Suprapubic skin (tissue), 4 donors: ENCODE data around the gene MAP2K7. TPM values are rescaled to one million over a fixed set of nuclear protein-coding genes. Genes with fewer than 3 reads are reported as not detected.
"Not testable (repeated sequence)": the region's sequence is repeated elsewhere in the genome, so short reads cannot be mapped to it uniquely, and the experiment has no call there.

ENCODE experiments used
- DNase-seq, 2 donors: peaks; one replicate each; pipeline ENCODE4 v3.0.0-alpha.2; 2019; ENCODE audit warnings: low spot score in 2 of 2
- H3K27ac ChIP-seq: fragments of 200-600 bp; sonication (generic); one replicate; pipeline ENCODE4 v1.5.1; 2019
- H3K27me3 ChIP-seq: fragments of 200-600 bp; sonication (generic); one replicate; pipeline ENCODE4 v1.5.1; 2019
- H3K36me3 ChIP-seq: fragments of 200-600 bp; sonication (generic); one replicate; pipeline ENCODE4 v1.5.1; 2019
- H3K4me1 ChIP-seq: fragments of 200-600 bp; sonication (generic); one replicate; pipeline ENCODE4 v1.5.1; 2019
- H3K4me3 ChIP-seq: fragments of 200-600 bp; sonication (generic); one replicate; pipeline ENCODE4 v1.5.1; 2019; ENCODE audit warnings: mild to moderate bottlenecking
- H3K9me3 ChIP-seq: fragments of 200-600 bp; sonication (generic); one replicate; pipeline ENCODE4 v1.5.1; 2019
- EP300 ChIP-seq: sonication (generic); formaldehyde crosslinking; IDR thresholded peaks from one replicate; pipeline ENCODE4 v1.6.1; 2017; ENCODE audit warnings: antibody characterized with exemption
- POLR2A ChIP-seq, 2 donors: fragments of 450-650 bp; IDR thresholded peaks; one replicate each; pipeline ENCODE4 v1.6.1; 2017; ENCODE audit warnings: antibody characterized with exemption in 2 of 2, mild to moderate bottlenecking in 2 of 2, moderate library complexity in 2 of 2
- POLR2AphosphoS5 ChIP-seq, 3 donors: sonication (generic); formaldehyde crosslinking; IDR thresholded peaks; one replicate each; pipeline ENCODE4 v1.6.1; 2017; ENCODE audit warnings: antibody characterized with exemption in 3 of 3
- WGBS: methylation state at CpG from one replicate; pipeline ENCODE4 v1.1.5; 2018; 5-methylcytosine and 5-hydroxymethylcytosine counted together
- total RNA-seq, 4 donors: library from RNA; depleted of rRNA; stranded (reverse); fragments of >200 nt; gene quantifications; one replicate each; pipeline ENCODE4 v1.1.0, GENCODE V29; 2016
- TF ChIP-seq, protein P1 (sequence below), 2 donors: fragments of 200-600 bp in 1 of 2; fragments of 450-650 bp in 1 of 2; sonication (generic) in 1 of 2; IDR thresholded peaks; one replicate each; pipeline ENCODE4 v1.5.1; 2016 to 2019; ENCODE audit warnings: antibody characterized with exemption in 2 of 2, mild to moderate bottlenecking in 1 of 2, moderate library complexity in 1 of 2

The MAP2K7 gene
- total RNA-seq, 4 donors from 2014 or later: 25.1 to 52.4 (median 29.3) TPM

DNA sequence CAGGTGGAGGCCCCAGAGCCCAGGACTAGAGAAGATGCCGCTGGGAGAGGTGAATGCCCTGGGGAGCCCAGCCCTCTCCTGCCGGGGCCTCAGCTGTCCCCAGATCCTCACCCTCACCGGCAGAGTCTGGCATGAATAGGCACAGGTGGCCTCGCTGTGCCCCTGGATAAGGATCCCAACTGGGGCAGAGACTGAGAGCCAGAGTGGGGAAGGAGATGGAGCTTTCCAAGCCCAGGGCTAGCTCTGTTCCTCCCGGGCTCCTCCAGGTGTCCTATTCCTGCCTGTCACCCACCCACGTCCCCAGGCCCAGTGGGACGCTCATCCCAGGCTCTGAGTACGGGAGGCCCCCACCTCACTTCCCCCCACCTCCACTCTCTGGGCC, 46.0 kb upstream of the MAP2K7 start:
- H3K36me3 ChIP-seq: peaks cover 6% of the 10 kb centered on the region
- 70% methylated on average over 3 of the region's 8 CpGs for WGBS
- no peak for DNase-seq
- TF ChIP-seq EP300: no peak
- TF ChIP-seq POLR2AphosphoS5 (IDR thresholded peaks at IDR 0.05): no peak
- TF ChIP-seq POLR2A (IDR thresholded peaks at IDR 0.05): no peak
- TF ChIP-seq, protein P1, sequence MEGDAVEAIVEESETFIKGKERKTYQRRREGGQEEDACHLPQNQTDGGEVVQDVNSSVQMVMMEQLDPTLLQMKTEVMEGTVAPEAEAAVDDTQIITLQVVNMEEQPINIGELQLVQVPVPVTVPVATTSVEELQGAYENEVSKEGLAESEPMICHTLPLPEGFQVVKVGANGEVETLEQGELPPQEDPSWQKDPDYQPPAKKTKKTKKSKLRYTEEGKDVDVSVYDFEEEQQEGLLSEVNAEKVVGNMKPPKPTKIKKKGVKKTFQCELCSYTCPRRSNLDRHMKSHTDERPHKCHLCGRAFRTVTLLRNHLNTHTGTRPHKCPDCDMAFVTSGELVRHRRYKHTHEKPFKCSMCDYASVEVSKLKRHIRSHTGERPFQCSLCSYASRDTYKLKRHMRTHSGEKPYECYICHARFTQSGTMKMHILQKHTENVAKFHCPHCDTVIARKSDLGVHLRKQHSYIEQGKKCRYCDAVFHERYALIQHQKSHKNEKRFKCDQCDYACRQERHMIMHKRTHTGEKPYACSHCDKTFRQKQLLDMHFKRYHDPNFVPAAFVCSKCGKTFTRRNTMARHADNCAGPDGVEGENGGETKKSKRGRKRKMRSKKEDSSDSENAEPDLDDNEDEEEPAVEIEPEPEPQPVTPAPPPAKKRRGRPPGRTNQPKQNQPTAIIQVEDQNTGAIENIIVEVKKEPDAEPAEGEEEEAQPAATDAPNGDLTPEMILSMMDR (IDR thresholded peaks at IDR 0.05): no peak
- H3K27ac ChIP-seq: no peak overlapping the region
- H3K4me1 ChIP-seq: peaks cover 22% of the 10 kb centered on the region
- no peaks in the 10 kb centered on the region for H3K9me3 ChIP-seq
- no peak overlapping the region for H3K4me3 ChIP-seq
- H3K27me3 ChIP-seq: no peaks in the 10 kb centered on the region

DNA sequence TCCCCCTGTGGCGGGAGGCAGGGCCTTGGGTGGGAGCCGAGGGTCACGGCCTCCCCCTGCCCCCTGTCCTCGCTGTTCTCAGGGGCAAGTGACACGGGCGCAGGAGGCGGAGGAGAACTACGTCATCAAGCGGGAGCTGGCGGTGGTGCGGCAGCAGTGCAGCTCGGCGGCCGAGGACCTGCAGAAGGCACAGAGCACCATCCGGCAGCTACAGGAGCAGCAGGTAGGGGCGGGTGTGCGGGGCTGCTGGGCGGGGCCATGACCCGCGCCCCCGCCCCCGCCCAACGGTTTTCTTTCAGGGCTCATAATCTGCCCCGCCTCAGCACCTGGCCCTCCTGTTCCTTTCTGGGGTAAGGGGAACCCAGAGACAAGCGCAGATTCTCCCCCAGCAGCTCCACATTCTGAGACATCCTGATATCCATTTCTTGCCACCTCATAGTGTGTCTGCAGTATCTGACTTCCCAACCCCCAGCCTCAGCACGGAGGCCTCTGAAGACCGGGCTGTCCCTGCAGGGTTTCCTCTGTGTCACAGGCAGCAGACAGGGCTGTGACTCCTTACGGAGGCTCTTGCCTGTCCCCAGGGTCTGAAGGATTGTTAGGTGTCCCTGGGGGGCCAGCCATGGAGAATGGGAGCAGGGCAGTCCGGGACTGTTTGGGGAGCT, 45.4 kb upstream of the MAP2K7 start:
- no peak for TF ChIP-seq POLR2A (IDR thresholded peaks at IDR 0.05)
- no peak for TF ChIP-seq EP300
- TF ChIP-seq POLR2AphosphoS5 (IDR thresholded peaks at IDR 0.05): no peak
- TF ChIP-seq, protein P1 (IDR thresholded peaks at IDR 0.05): no peak
- Histone ChIP-seq H3K27me3 (no peaks in the 10 kb centered on the region), H3K9me3 (no peaks in the 10 kb centered on the region), H3K27ac (no peak overlapping the region), H3K4me1 (peaks cover 17% of the 10 kb centered on the region), H3K36me3 (peaks cover 6% of the 10 kb centered on the region), H3K4me3 (no peak overlapping the region)
- WGBS: 71% methylated on average over 10 of the region's 29 CpGs
- no peak for DNase-seq

DNA sequence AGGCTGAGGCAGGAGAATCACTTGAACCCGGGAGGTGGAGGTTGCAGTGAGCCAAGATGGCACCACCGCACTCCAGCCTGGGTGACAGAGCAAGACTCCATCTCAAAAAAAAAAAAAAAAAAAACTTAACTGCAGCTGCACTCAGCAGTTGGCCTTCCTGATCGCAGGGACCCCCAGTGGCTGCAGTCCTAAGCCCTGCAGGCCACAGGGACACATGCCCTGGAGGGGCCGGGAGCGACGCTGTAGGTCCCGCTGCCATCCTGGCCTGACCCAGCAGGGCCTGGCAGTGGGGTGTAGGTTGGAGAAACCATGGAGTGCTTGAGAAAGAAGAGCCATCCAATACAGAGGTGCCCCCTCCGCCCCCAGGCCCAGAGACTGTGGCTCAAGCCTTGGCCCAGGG, 44.6 kb upstream of the MAP2K7 start:
- H3K36me3 ChIP-seq, H3K27me3 ChIP-seq, H3K9me3 ChIP-seq, DNase-seq, H3K4me3 ChIP-seq, H3K27ac ChIP-seq: not testable (repeated sequence)
- H3K4me1 ChIP-seq: peaks cover 13% of the 10 kb centered on the region
- WGBS: 99% methylated on average over 7 of the region's 8 CpGs

DNA sequence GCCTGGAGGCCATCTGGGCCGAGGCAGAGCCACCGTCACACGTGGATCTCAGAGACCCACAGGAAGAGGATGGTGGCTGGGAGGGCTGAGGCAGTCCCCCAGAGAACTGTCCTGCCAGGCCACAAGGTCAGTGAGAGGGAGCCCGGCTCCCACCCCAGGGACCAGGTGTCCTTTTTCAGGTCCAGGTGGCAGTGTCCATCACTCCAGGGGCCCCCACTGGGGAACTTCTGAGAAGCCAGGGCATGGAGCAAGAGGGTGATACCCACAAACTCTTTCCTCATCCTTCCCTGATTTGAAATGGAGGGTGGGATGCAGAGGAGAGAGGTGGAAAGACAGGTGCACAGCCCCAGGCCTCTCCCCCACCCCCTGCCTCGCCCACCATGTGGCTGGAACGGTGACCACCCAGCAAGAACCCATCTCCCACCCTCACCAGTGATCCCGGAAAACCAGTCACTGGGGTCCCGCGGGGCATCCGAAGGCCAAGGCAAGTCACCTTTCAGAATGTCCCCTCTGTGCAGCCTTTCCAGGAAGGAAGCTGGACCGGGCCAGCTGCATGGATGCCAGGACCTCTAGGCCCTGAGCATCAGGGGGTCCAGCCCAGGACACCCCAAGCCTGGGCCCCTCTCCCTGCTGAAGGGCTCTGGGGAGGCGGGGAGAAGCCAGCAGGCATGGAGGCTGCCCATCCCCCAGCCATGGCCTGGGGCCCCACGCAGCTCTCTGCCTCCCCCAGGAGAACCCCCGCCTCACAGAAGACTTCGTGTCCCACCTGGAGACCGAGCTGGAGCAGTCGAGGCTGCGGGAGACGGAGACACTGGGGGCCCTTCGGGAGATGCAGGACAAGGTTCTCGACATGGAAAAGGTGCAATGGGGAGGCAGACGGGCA, 43.6 kb upstream of the MAP2K7 start:
- DNase-seq: no peak
- no peak overlapping the region for H3K27ac ChIP-seq
- H3K36me3 ChIP-seq: peaks cover 9% of the 10 kb centered on the region
- TF ChIP-seq EP300 (no peak), POLR2A (IDR thresholded peaks at IDR 0.05) (no peak), POLR2AphosphoS5 (IDR thresholded peaks at IDR 0.05) (no peak)
- TF ChIP-seq, protein P1 (IDR thresholded peaks at IDR 0.05): no peak
- no peaks in the 10 kb centered on the region for H3K27me3 ChIP-seq
- H3K9me3 ChIP-seq: no peaks in the 10 kb centered on the region
- peaks cover 13% of the 10 kb centered on the region for H3K4me1 ChIP-seq
- WGBS: 89% methylated on average over 13 of the region's 22 CpGs
- H3K4me3 ChIP-seq: no peak overlapping the region

DNA sequence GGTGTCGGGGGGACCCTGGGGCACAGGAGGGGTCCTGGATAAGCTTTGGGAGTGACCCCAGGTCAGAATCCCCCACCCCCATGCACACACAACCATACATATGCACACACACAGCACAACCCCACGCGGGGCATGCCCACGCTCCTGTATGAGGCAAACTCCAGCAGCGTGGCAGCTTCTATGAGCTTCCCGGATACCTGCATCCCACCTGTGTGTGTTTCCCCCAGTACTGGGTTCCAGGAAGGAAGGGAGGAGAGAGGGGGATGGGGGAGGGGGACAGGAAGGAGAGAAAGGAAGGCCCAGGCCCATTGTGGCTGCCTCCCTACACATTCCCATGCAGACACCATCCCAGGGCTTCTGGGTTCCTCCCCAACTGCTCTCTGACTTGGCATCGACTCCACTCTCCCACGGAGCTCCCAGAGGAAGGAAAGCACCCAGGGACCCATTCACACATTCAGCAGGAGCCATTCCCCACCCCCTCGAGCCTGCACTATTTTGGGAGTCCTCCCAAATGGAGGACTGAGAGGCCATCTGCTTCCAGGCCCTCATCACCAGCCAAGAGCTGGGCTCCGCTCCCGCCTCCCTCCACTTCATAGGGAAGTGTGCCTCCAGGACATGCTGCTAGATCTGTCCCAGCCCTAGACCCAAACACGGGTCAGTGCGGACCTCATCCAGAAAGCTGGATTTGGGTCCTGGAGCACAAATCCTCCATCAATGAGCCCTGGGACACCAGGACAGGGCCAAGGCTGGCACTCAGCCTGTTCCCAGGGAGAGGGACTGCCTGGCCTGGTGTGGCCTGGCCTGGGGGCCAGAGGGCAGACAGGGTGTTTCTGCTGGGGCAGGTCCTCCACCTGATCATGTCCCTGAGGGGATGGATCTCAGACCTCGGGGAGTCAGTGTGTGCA, 42.7 kb upstream of the MAP2K7 start:
- Histone ChIP-seq H3K27me3 (no peaks in the 10 kb centered on the region), H3K4me1 (peaks cover 18% of the 10 kb centered on the region), H3K27ac (no peak overlapping the region), H3K36me3 (peaks cover 9% of the 10 kb centered on the region), H3K9me3 (no peaks in the 10 kb centered on the region), H3K4me3 (no peak overlapping the region)
- no peak for DNase-seq
- 79% methylated on average over 11 of the region's 14 CpGs for WGBS
- TF ChIP-seq EP300: no peak
- TF ChIP-seq, protein P1 (IDR thresholded peaks at IDR 0.05): no peak
- no peak for TF ChIP-seq POLR2A (IDR thresholded peaks at IDR 0.05)
- TF ChIP-seq POLR2AphosphoS5 (IDR thresholded peaks at IDR 0.05): no peak
